ENCODE data around the gene ANXA1.
A peak's percentile ranks its signal among the peaks of the same experiment; 100 is the strongest.

Gene ANXA1

GRCh38 chr9:73179589-73179988, 27.9 kb downstream of the ANXA1 start:
- Histone ChIP-seq H3K4me2 (ENCODE audit: low read depth, low read length, poor library complexity, severe bottlenecking) (no peak overlapping the region), H3K9me2 (replicated peaks; ENCODE audit: low read depth, low read length) (no peaks in the 10 kb centered on the region), H4K20me1 (ENCODE audit: insufficient read depth, low read length, poor library complexity, severe bottlenecking) (no peaks in the 10 kb centered on the region), H3K9me3 (ENCODE audit: insufficient read depth, low read depth, low read length) (no peaks in the 10 kb centered on the region), H3K4me3 (ENCODE audit: low read length, poor library complexity, severe bottlenecking) (no peak overlapping the region), H3K4me1 (ENCODE audit: insufficient read depth, low read length, poor library complexity, severe bottlenecking) (peaks cover 44% of the 10 kb centered on the region), H3K27me3 (ENCODE audit: insufficient read depth, low read length, poor library complexity, severe bottlenecking) (no peaks in the 10 kb centered on the region), H3K36me3 (ENCODE audit: insufficient read depth, low read length) (no peaks in the 10 kb centered on the region), H2AFZ (ENCODE audit: low read length) (peak overlapping the region; percentile 63), H3K9ac (ENCODE audit: low read depth, low read length, poor library complexity, severe bottlenecking) (no peak overlapping the region), H3F3A (ENCODE audit: low read depth) (no peaks in the 10 kb centered on the region), H3K79me2 (ENCODE audit: insufficient read depth, low read length) (no peaks in the 10 kb centered on the region)
- TF ChIP-seq, protein P1, sequence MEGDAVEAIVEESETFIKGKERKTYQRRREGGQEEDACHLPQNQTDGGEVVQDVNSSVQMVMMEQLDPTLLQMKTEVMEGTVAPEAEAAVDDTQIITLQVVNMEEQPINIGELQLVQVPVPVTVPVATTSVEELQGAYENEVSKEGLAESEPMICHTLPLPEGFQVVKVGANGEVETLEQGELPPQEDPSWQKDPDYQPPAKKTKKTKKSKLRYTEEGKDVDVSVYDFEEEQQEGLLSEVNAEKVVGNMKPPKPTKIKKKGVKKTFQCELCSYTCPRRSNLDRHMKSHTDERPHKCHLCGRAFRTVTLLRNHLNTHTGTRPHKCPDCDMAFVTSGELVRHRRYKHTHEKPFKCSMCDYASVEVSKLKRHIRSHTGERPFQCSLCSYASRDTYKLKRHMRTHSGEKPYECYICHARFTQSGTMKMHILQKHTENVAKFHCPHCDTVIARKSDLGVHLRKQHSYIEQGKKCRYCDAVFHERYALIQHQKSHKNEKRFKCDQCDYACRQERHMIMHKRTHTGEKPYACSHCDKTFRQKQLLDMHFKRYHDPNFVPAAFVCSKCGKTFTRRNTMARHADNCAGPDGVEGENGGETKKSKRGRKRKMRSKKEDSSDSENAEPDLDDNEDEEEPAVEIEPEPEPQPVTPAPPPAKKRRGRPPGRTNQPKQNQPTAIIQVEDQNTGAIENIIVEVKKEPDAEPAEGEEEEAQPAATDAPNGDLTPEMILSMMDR (conservative IDR thresholded peaks at IDR 0.05; ENCODE audit: low read length): no peak
- no peak for TF ChIP-seq EZH2phosphoT487 (IDR thresholded peaks at IDR 0.05; ENCODE audit: borderline replicate concordance)

- H3K9me3 ChIP-seq (ENCODE audit: insufficient read depth, low read depth, low read length): no peaks in the 10 kb centered on the region
- H3K79me2 ChIP-seq (ENCODE audit: insufficient read depth, low read length): no peaks in the 10 kb centered on the region
- TF ChIP-seq EZH2phosphoT487 (IDR thresholded peaks at IDR 0.05; ENCODE audit: borderline replicate concordance): no peak
- TF ChIP-seq, protein P1 (conservative IDR thresholded peaks at IDR 0.05; ENCODE audit: low read length): no peak
- no peaks in the 10 kb centered on the region for H3K9me2 ChIP-seq (replicated peaks; ENCODE audit: low read depth, low read length)
- no peaks in the 10 kb centered on the region for H3K36me3 ChIP-seq (ENCODE audit: insufficient read depth, low read length)
- no peaks in the 10 kb centered on the region for H3F3A ChIP-seq (ENCODE audit: low read depth)
- no peak overlapping the region for H3K9ac ChIP-seq (ENCODE audit: low read depth, low read length, poor library complexity, severe bottlenecking)
- H3K27me3 ChIP-seq (ENCODE audit: insufficient read depth, low read length, poor library complexity, severe bottlenecking): no peaks in the 10 kb centered on the region
- peaks cover 44% of the 10 kb centered on the region for H3K4me1 ChIP-seq (ENCODE audit: insufficient read depth, low read length, poor library complexity, severe bottlenecking)
- H3K4me3 ChIP-seq (ENCODE audit: low read length, poor library complexity, severe bottlenecking): no peak overlapping the region
- peak overlapping the region; percentile 29 for H3K4me2 ChIP-seq (ENCODE audit: low read depth, low read length, poor library complexity, severe bottlenecking)
- H4K20me1 ChIP-seq (ENCODE audit: insufficient read depth, low read length, poor library complexity, severe bottlenecking): no peaks in the 10 kb centered on the region
- H2AFZ ChIP-seq (ENCODE audit: low read length): no peak overlapping the region
Measured at GRCh38 chr9:73180403-73180802, 28.7 kb downstream of the ANXA1 start.

DNA sequence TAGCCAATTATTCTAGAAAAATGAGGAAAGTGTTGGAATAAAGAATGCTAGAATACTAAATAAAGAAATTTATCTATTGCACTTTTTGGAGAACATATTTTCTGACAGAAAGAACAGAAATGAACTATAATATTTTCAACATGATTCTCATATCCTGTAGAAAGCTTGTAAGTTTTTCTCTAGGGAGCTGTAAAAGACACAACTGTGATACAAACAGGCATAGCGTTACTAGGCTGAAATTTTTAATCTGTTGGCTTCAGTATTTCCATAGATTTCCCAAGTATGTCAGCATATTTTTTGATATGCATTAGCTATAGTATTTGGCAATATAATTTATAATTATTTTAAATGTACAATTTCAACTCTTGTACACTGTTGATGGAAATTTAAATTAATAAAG, 31.3 kb downstream of the ANXA1 start:
- H3K4me1 ChIP-seq (ENCODE audit: insufficient read depth, low read length, poor library complexity, severe bottlenecking): peaks cover 44% of the 10 kb centered on the region
- no peaks in the 10 kb centered on the region for H3K9me2 ChIP-seq (replicated peaks; ENCODE audit: low read depth, low read length)
- H3K79me2 ChIP-seq (ENCODE audit: insufficient read depth, low read length): no peaks in the 10 kb centered on the region
- no peaks in the 10 kb centered on the region for H3F3A ChIP-seq (ENCODE audit: low read depth)
- no peak for TF ChIP-seq EZH2phosphoT487 (IDR thresholded peaks at IDR 0.05; ENCODE audit: borderline replicate concordance)
- TF ChIP-seq, protein P1 (conservative IDR thresholded peaks at IDR 0.05; ENCODE audit: low read length): no peak
- H4K20me1 ChIP-seq (ENCODE audit: insufficient read depth, low read length, poor library complexity, severe bottlenecking): no peaks in the 10 kb centered on the region
- no peaks in the 10 kb centered on the region for H3K36me3 ChIP-seq (ENCODE audit: insufficient read depth, low read length)
- H3K27me3 ChIP-seq (ENCODE audit: insufficient read depth, low read length, poor library complexity, severe bottlenecking): no peaks in the 10 kb centered on the region
- H3K4me2 ChIP-seq (ENCODE audit: low read depth, low read length, poor library complexity, severe bottlenecking): peak overlapping the region; percentile 47
- no peak overlapping the region for H3K9ac ChIP-seq (ENCODE audit: low read depth, low read length, poor library complexity, severe bottlenecking)
- H3K9me3 ChIP-seq (ENCODE audit: insufficient read depth, low read depth, low read length): no peaks in the 10 kb centered on the region
- no peak overlapping the region for H3K4me3 ChIP-seq (ENCODE audit: low read length, poor library complexity, severe bottlenecking)
- H2AFZ ChIP-seq (ENCODE audit: low read length): no peak overlapping the region

Measured in Loucy (cell line).